GM23248 (cell line): Measurements from ENCODE around the gene GFPT1. TPM values are rescaled to one million over a fixed set of nuclear protein-coding genes. Genes with fewer than 3 reads are reported as not detected.
A peak's percentile ranks its signal among the peaks of the same experiment; 100 is the strongest.

Experiments
- DNase-seq: peaks from one replicate; pipeline ENCODE4 v3.0.0-alpha.2; 2015
- H2AFZ ChIP-seq: fragments of 200-600 bp; sonication (generic); 2 replicates; pipeline ENCODE4 v1.6.1; 2016; ENCODE audit warnings: antibody characterized with exemption
- H3F3A ChIP-seq: fragments of 200-600 bp; sonication (generic); 2 replicates; pipeline ENCODE4 v1.6.1; 2016; ENCODE audit warnings: mild to moderate bottlenecking, antibody characterized with exemption, mixed run types; ENCODE audit not compliant: insufficient read depth
- H3K27ac ChIP-seq: fragments of 200-600 bp; sonication (generic); 2 replicates; pipeline ENCODE4 v1.5.1; 2016; ENCODE audit warnings: mild to moderate bottlenecking
- H3K27me3 ChIP-seq: fragments of 200-600 bp; sonication (generic); replicated peaks from 2 replicates; pipeline ENCODE4 v1.6.1; 2016; ENCODE audit warnings: mild to moderate bottlenecking; ENCODE audit not compliant: insufficient read depth
- H3K36me3 ChIP-seq: fragments of 200-600 bp; sonication (generic); 2 replicates; pipeline ENCODE4 v1.6.1; 2016; ENCODE audit warnings: low read depth, mild to moderate bottlenecking
- H3K4me1 ChIP-seq: fragments of 200-600 bp; sonication (generic); 2 replicates; pipeline ENCODE4 v1.6.1; 2016; ENCODE audit warnings: mild to moderate bottlenecking; ENCODE audit not compliant: insufficient read depth
- H3K4me2 ChIP-seq: fragments of 200-600 bp; sonication (generic); one replicate; pipeline ENCODE4 v1.6.1; 2016; ENCODE audit warnings: mild to moderate bottlenecking; ENCODE audit not compliant: unreplicated experiment
- H3K4me3 ChIP-seq: fragments of 200-600 bp; sonication (generic); 2 replicates; pipeline ENCODE4 v1.5.1; 2016; ENCODE audit warnings: mild to moderate bottlenecking
- H3K79me2 ChIP-seq: fragments of 200-600 bp; sonication (generic); 2 replicates; pipeline ENCODE4 v1.6.1; 2016; ENCODE audit warnings: mild to moderate bottlenecking; ENCODE audit not compliant: insufficient read depth
- H3K9ac ChIP-seq: fragments of 200-600 bp; sonication (generic); 2 replicates; pipeline ENCODE4 v1.6.1; 2016; ENCODE audit warnings: mild to moderate bottlenecking
- H3K9me2 ChIP-seq: fragments of 200-600 bp; sonication (generic); 2 replicates; pipeline ENCODE4 v1.6.1; 2016; ENCODE audit warnings: mixed run types, mild to moderate bottlenecking, moderate library complexity; ENCODE audit not compliant: insufficient read depth
- H3K9me3 ChIP-seq: fragments of 200-600 bp; sonication (generic); one replicate; pipeline ENCODE4 v1.6.1; 2017; ENCODE audit warnings: low read depth
- H4K20me1 ChIP-seq: fragments of 200-600 bp; sonication (generic); 2 replicates; pipeline ENCODE4 v1.6.0; 2016; ENCODE audit not compliant: insufficient read depth
- EZH2 ChIP-seq: fragments of 200-600 bp; sonication (generic); IDR thresholded peaks from 2 replicates; pipeline ENCODE4 v1.6.1; 2018; ENCODE audit warnings: antibody characterized with exemption, mild to moderate bottlenecking; ENCODE audit not compliant: insufficient read depth, poor library complexity, severe bottlenecking
- EZH2phosphoT487 ChIP-seq: fragments of 200-600 bp; sonication (generic); IDR thresholded peaks from 2 replicates; pipeline ENCODE4 v1.6.1; 2018; ENCODE audit warnings: antibody characterized with exemption, moderate library complexity, mild to moderate bottlenecking, low read depth; ENCODE audit not compliant: insufficient read depth
- WGBS, 2 experiments: methylation state at CpG; one replicate each; pipeline ENCODE4 v1.1.6; 2015 to 2017; ENCODE audit warnings: low lambda C conversion rate in 2 of 2, low coverage in 1 of 2; ENCODE audit errors: missing lambda C conversion rate in 2 of 2; 5-methylcytosine and 5-hydroxymethylcytosine counted together
- in situ Hi-C: fragments of 300-500 bp; cut with MboI; formaldehyde crosslinking; loops from 2 replicates; pipeline ENCODE4 v1.15.0; 2020
- polyA plus RNA-seq: library from polyadenylated mRNA; unstranded; fragments of >200 nt; fragmentation: Nextera tagmentation; extraction: Ambion mirVana; gene quantifications from 2 replicates; pipeline ENCODE4 v1.2.1, GENCODE V29; 2016
- small RNA-seq: library from RNA; depleted of rRNA; stranded (forward); fragments of <200 nt; gene quantifications from one replicate; pipeline ENCODE3, GENCODE V24; 2014; ENCODE audit warnings: low read depth, low replicate concordance
- total RNA-seq: library from RNA; depleted of rRNA; stranded (reverse); fragments of >200 nt; shearing (Covaris generic); gene quantifications from 2 replicates; pipeline ENCODE4 v1.2.3, GENCODE V29; 2014; rRNA removed

GFPT1 gene
- total and polyA plus RNA-seq, 2 experiments from 2014 or later: 53.3 to 115 TPM

- 0 out of 2 replicates have a peak overlapping the region, but pooled peaks have one; percentile 11 for H3K9ac ChIP-seq
- DNase-seq: peak; percentile 70
- in situ Hi-C loops: no loop called here
- H4K20me1 ChIP-seq: no peaks in the 10 kb centered on the region
- no peak for TF ChIP-seq EZH2phosphoT487
- no peak for TF ChIP-seq EZH2
- no peaks in the 10 kb centered on the region for H3K79me2 ChIP-seq
- H3K4me3 ChIP-seq: 0 out of 2 replicates have a peak overlapping the region, but pooled peaks have one; percentile 1
- peak overlapping the region; percentile 51 for H2AFZ ChIP-seq
- H3K4me1 ChIP-seq: peaks cover 18% of the 10 kb centered on the region
- H3K36me3 ChIP-seq: no peaks in the 10 kb centered on the region
- peak overlapping the region; percentile 54 for H3K27ac ChIP-seq
- H3K9me3 ChIP-seq: no peaks in the 10 kb centered on the region
- H3K27me3 ChIP-seq: no peaks in the 10 kb centered on the region
- no peaks in the 10 kb centered on the region for H3K9me2 ChIP-seq
- H3K4me2 ChIP-seq: peak overlapping the region; percentile 38
- WGBS, 2 experiments: 13% methylated on average over 3 of the region's 3 CpGs
- H3F3A ChIP-seq: peaks cover 24% of the 10 kb centered on the region
These were observed 115.2 kb downstream of the GFPT1 start for GRCh38 chr2:69271831-69272257.

Small RNA genes within 50 kb of the gene (small RNA-seq; reads per million reads assigned to genes)
- not detected for gene RF00019

Other genes starting within 250 kb of the GFPT1 start
- 12.4 and 38.5 TPM in 2 replicates for gene NFU1, start 50.2 kb upstream of the GFPT1 start, total RNA-seq
- gene NFU1, start 50.2 kb upstream of the GFPT1 start, polyA plus RNA-seq: 74.3 and 81.9 TPM in 2 replicates